Activated naive CD4-positive, alpha-beta T cell treated with anti-CD3 and anti-CD28 coated beads, Interleukin-2, amount 10 ng/mL, durations not matched to agents 7 days and 5 days (primary cell): Measurements from ENCODE around the gene EIF2B1.
"Not testable (repeated sequence)": the region's sequence is repeated elsewhere in the genome, so short reads cannot be mapped to it uniquely, and the experiment has no call there.

Source experiments
- CTCF ChIA-PET: fragments of 350-600 bp; sonication (Branson Sonifier 250); formaldehyde crosslinking; loops from one replicate; lab custom pipeline; 2021; ENCODE audit warnings: antibody characterized with exemption; lab: Charles Lee
- DNase-seq: peaks from one replicate; pipeline ENCODE4 v3.0.0-alpha.2; 2020
- H3K27ac Mint-ChIP-seq: one replicate; pipeline ENCODE4 v1.8.0; 2021; ENCODE audit warnings: mild to moderate bottlenecking, moderate library complexity, mixed read lengths
- H3K27me3 Mint-ChIP-seq: one replicate; pipeline ENCODE4 v1.8.0; 2021; ENCODE audit warnings: mild to moderate bottlenecking, mixed read lengths
- H3K36me3 Mint-ChIP-seq: one replicate; pipeline ENCODE4 v1.8.0; 2021; ENCODE audit warnings: mixed read lengths
- H3K4me1 Mint-ChIP-seq: one replicate; pipeline ENCODE4 v1.8.0; 2021; ENCODE audit warnings: mixed read lengths
- H3K4me3 Mint-ChIP-seq: one replicate; pipeline ENCODE4 v1.8.0; 2021; ENCODE audit warnings: mild to moderate bottlenecking, moderate library complexity, mixed read lengths
- H3K9me3 Mint-ChIP-seq: one replicate; pipeline ENCODE4 v1.8.0; 2021; ENCODE audit warnings: mixed read lengths

Gene EIF2B1

DNA sequence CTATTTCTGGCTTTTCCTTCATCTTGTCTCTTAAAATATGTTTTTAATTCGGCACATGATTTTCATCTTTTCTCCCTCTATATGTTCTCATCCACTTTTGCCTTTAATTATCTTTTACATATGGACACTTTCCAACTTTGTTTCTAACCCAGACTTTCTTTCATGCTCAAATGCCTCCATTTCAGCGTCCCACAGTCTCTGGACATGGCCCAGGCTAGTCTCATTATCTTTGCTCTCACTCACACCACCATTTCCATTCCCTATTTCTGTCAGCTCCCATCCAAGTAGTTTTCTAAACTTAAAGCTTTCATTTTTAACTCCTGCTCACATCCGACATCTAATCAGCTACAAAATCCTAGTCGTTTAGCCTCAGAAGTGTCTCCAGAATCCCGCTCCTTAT lies 14.9 kb upstream of the EIF2B1 start:
- H3K4me3 Mint-ChIP-seq: no peak overlapping the region
- H3K4me1 Mint-ChIP-seq: no peaks in the 10 kb centered on the region
- CTCF ChIA-PET: no interaction called here
- H3K36me3 Mint-ChIP-seq: peaks cover 27% of the 10 kb centered on the region
- H3K27ac Mint-ChIP-seq: no peak overlapping the region
- no peaks in the 10 kb centered on the region for H3K9me3 Mint-ChIP-seq
- H3K27me3 Mint-ChIP-seq: no peaks in the 10 kb centered on the region
- DNase-seq: no peak

GRCh38 chr12:123645878-123646277 lies 12.4 kb upstream of the EIF2B1 start:
- H3K4me1 Mint-ChIP-seq: no peaks in the 10 kb centered on the region
- no peaks in the 10 kb centered on the region for H3K27me3 Mint-ChIP-seq
- peaks cover 24% of the 10 kb centered on the region for H3K36me3 Mint-ChIP-seq
- no peak for DNase-seq
- CTCF ChIA-PET: no interaction called here
- H3K27ac Mint-ChIP-seq: no peak overlapping the region
- H3K9me3 Mint-ChIP-seq: no peaks in the 10 kb centered on the region
- no peak overlapping the region for H3K4me3 Mint-ChIP-seq

GRCh38 chr12:123645380-123645779 lies 11.9 kb upstream of the EIF2B1 start:
- Mint-ChIP-seq H3K9me3 (no peaks in the 10 kb centered on the region), H3K4me3 (no peak overlapping the region), H3K4me1 (no peaks in the 10 kb centered on the region), H3K27ac (no peak overlapping the region), H3K36me3 (peaks cover 21% of the 10 kb centered on the region), H3K27me3 (no peaks in the 10 kb centered on the region)
- DNase-seq: no peak
- CTCF ChIA-PET: no interaction called here

GRCh38 chr12:123643911-123644310 lies 10.4 kb upstream of the EIF2B1 start:
- Mint-ChIP-seq H3K4me1 (no peaks in the 10 kb centered on the region), H3K27ac (no peak overlapping the region), H3K36me3 (peaks cover 21% of the 10 kb centered on the region), H3K27me3 (no peaks in the 10 kb centered on the region), H3K9me3 (no peaks in the 10 kb centered on the region), H3K4me3 (no peak overlapping the region)
- DNase-seq: no peak
- CTCF ChIA-PET: no interaction called here

DNA sequence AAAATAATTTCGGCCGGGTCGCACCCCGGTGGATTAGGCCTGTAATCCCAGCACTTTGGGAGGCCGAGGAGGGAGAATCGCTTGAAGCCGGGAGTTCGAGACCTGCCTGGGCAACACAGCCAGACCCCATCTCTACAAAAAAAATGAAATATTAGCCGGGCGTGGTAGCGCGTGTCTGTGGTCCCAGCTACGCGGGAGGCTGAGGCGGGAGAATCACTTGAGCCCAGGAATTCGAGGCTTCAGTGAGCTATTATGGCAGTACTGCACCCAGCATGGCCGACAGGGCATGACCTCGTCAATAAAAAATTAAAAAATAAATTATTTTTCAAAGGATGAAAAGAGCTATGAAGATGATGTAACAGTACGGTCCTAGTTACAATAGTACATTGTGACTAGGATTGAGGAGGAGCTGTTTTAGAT lies 666 bp upstream of the EIF2B1 start:
- H3K4me3 Mint-ChIP-seq: peak overlapping the region; percentile 97
- DNase-seq: no peak
- no peaks in the 10 kb centered on the region for H3K9me3 Mint-ChIP-seq
- no peaks in the 10 kb centered on the region for H3K27me3 Mint-ChIP-seq
- CTCF ChIA-PET: no interaction called here
- peaks cover 39% of the 10 kb centered on the region for H3K4me1 Mint-ChIP-seq
- H3K36me3 Mint-ChIP-seq: peaks cover 22% of the 10 kb centered on the region
- peak overlapping the region; percentile 98 for H3K27ac Mint-ChIP-seq

DNA sequence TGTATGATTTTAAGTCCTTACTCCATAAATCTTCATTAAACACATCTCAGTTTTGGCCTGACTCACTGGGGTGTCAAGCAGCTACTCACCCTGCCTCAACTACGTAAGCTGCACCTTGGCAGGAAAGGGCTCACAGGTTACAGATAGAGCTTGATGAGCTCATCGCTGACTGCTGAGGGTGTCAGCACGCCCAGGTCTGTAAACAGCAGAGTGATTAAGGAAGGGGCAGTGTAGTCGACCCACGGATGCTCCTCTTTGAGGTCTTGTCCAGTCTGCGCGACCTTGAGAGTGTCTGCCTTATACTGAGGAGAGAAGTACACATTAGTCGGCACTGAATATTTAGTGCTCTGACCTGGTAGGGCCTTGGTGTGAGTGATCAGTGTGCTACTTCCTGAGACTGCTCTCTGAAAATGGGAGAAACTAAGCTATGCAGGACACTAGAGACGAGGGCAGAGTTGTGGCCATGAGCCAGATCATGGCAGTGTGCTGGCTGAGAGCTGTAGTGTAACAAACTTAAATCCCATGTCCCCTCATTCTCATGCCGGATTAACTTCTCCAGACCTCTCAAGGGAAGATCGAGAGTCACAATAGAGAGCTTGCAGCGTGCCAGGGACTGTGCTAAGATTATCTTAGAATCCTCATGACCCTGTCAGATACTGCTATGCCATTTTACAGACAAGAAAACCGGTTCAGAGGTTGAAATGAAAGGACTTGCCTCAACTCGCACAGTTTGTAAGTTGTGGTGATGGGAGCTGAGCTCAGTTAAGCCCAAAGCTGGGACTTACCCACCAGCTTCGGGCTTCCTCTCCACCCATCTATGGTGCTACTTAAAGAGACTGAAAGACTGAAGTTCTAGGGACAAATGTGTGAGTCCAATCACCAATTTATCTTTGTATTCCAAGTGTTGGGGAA lies 11.6 kb downstream of the EIF2B1 start:
- Mint-ChIP-seq H3K9me3 (no peaks in the 10 kb centered on the region), H3K4me1 (peaks cover 3% of the 10 kb centered on the region), H3K27ac (peak overlapping the region; percentile 69), H3K27me3 (no peaks in the 10 kb centered on the region), H3K36me3 (peaks cover 55% of the 10 kb centered on the region), H3K4me3 (no peak overlapping the region)
- CTCF ChIA-PET: interaction anchor here (0.6 kb wide), 1 partner anchor 315 kb away, joined by 4 read pairs; no protein-coding TSS in a partner anchor
- DNase-seq: no peak

DNA sequence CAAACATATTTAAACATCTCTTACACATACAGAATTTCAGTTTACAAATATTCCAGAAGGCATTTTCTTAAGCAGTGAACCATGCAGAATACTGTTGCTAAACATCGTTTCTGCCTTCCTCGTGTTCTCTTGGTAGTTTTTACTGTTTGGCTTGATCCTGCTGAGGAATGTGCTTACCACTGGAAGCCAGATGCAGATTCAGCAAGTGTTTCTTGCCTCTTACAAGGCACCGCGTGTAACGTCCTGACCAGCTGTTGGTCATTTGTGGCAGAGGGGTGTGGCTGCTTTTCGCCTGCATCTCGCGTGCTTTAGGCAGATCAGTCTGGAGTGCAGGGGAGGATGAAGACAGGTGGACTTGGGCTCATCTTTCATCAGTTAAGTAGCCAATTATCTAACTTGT lies 12.4 kb downstream of the EIF2B1 start:
- no peak for DNase-seq
- Mint-ChIP-seq H3K4me3 (no peak overlapping the region), H3K9me3 (no peaks in the 10 kb centered on the region), H3K4me1 (peaks cover 3% of the 10 kb centered on the region), H3K36me3 (peaks cover 55% of the 10 kb centered on the region), H3K27me3 (no peaks in the 10 kb centered on the region), H3K27ac (no peak overlapping the region)
- CTCF ChIA-PET: interaction anchor here (0.6 to 0.9 kb wide), 2 partner anchors 9 to 314 kb away, joined by 3 to 4 read pairs; no protein-coding TSS in a partner anchor

- Mint-ChIP-seq H3K4me3 (no peak overlapping the region), H3K9me3 (no peaks in the 10 kb centered on the region), H3K4me1 (peaks cover 3% of the 10 kb centered on the region), H3K36me3 (peaks cover 64% of the 10 kb centered on the region), H3K27me3 (no peaks in the 10 kb centered on the region), H3K27ac (no peak overlapping the region)
- no peak for DNase-seq
- CTCF ChIA-PET: no interaction called here
Observed at GRCh38 chr12:123617580-123617979, 15.9 kb downstream of the EIF2B1 start.

- CTCF ChIA-PET: no interaction called here
- H3K4me1 Mint-ChIP-seq: peaks cover 3% of the 10 kb centered on the region
Observed at GRCh38 chr12:123617144-123617543, 16.3 kb downstream of the EIF2B1 start.

DNA sequence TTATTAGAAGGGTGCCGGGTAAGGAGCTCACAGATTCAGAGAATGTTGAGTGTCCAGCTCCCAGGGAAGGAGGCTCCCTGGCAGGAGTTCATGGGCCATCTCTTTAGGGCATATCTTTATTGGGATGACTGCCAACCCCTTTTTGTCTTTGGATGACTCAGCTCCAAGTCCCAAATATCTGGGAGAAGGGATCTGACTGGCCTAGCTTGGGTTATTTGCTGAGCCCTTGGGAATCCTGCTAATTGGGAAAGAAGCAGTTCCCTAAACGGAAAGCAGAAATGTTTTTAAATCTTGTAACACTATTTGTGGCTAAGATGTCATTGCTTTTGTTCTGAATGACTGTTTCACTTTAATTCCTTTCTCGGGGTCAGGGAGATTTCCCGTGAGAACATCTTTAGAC lies 19.0 kb downstream of the EIF2B1 start:
- H3K4me3 Mint-ChIP-seq: no peak overlapping the region
- H3K4me1 Mint-ChIP-seq: peaks cover 3% of the 10 kb centered on the region
- DNase-seq: no peak
- CTCF ChIA-PET: no interaction called here
- no peaks in the 10 kb centered on the region for H3K9me3 Mint-ChIP-seq
- no peaks in the 10 kb centered on the region for H3K27me3 Mint-ChIP-seq
- peaks cover 58% of the 10 kb centered on the region for H3K36me3 Mint-ChIP-seq
- H3K27ac Mint-ChIP-seq: no peak overlapping the region

More at GRCh38 chr12:123617144-123617543, 16.3 kb downstream of the EIF2B1 start:
- peaks cover 65% of the 10 kb centered on the region for H3K36me3 Mint-ChIP-seq
- no peak for DNase-seq
- H3K4me3 Mint-ChIP-seq: no peak overlapping the region
- no peak overlapping the region for H3K27ac Mint-ChIP-seq
- H3K27me3 Mint-ChIP-seq: no peaks in the 10 kb centered on the region
- no peaks in the 10 kb centered on the region for H3K9me3 Mint-ChIP-seq

DNA sequence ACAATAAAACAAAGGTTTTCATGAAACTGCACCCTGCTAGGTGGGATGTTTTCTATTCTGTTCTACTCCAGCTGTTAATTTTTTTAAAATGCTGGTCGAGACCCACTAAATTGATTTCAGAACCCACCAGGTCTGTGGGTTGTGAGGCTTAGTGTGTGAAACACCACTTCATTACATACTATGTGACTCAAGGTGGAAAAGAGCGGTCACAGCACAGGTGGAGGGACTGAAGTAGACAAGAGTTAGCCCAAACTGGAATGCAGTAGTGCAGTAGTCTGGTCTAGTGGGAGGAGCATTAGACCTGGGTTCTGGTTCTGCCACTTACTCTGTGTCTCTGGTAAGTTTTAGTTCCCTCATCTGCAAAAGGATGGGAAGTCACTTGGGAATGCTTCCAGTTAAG lies 19.4 kb downstream of the EIF2B1 start:
- H3K27ac Mint-ChIP-seq: no peak overlapping the region

DNA sequence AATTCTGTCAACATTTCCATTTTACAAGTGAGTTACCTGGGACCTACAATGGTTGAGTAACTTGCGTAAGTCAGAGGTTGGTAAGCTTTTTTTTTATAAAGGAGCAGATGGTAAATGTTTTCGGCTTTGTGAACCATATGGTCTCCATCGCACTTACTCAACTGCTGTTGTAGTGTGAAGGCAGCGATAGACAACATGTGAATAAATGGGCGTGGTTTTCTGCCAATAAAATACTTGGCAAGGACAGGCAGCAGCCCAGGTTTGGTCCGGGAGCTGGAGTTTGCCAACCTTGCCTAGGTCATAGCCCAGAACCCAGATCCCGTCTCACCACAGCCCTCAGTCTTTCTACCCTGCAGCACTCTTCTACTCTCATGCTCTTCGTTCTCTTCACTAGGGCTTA lies 25.3 kb downstream of the EIF2B1 start:
- peaks cover 54% of the 10 kb centered on the region for H3K36me3 Mint-ChIP-seq
- no peak overlapping the region for H3K4me3 Mint-ChIP-seq
- no peaks in the 10 kb centered on the region for H3K27me3 Mint-ChIP-seq
- peaks cover 17% of the 10 kb centered on the region for H3K4me1 Mint-ChIP-seq
- CTCF ChIA-PET: no interaction called here
- no peak for DNase-seq
- H3K9me3 Mint-ChIP-seq: no peaks in the 10 kb centered on the region
- no peak overlapping the region for H3K27ac Mint-ChIP-seq

More for the DNA sequence above, 19.4 kb downstream of the EIF2B1 start:
- H3K4me1 Mint-ChIP-seq: peaks cover 3% of the 10 kb centered on the region
- DNase-seq: no peak
- H3K27me3 Mint-ChIP-seq: no peaks in the 10 kb centered on the region
- H3K9me3 Mint-ChIP-seq: no peaks in the 10 kb centered on the region
- H3K4me3 Mint-ChIP-seq: no peak overlapping the region
- CTCF ChIA-PET: no interaction called here
- H3K36me3 Mint-ChIP-seq: peaks cover 57% of the 10 kb centered on the region

DNA sequence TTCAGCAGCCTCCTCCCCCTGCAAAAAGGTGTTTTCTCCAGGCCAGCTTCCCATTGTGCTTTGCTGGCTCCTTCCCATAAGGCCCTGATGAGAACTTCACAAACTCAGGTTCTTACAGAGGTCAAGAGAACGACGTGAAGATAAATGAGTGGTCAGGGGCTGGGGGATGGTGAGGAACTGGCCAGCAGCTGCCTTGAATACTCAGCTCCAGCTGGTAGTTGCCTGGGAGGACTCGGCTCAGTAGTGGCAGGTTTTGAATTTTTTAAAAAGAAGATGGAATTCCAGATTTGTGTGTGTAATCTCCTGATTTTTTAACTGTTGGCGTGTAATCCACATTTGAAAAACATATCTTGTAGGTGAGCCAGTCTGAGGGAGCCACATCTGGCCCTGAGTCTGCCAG lies 25.7 kb downstream of the EIF2B1 start:
- no peak for DNase-seq
- H3K4me3 Mint-ChIP-seq: no peak overlapping the region
- no peaks in the 10 kb centered on the region for H3K9me3 Mint-ChIP-seq
- peaks cover 21% of the 10 kb centered on the region for H3K4me1 Mint-ChIP-seq
- no peak overlapping the region for H3K27ac Mint-ChIP-seq
- H3K36me3 Mint-ChIP-seq: peaks cover 55% of the 10 kb centered on the region
- H3K27me3 Mint-ChIP-seq: no peaks in the 10 kb centered on the region
- CTCF ChIA-PET: no interaction called here

DNA sequence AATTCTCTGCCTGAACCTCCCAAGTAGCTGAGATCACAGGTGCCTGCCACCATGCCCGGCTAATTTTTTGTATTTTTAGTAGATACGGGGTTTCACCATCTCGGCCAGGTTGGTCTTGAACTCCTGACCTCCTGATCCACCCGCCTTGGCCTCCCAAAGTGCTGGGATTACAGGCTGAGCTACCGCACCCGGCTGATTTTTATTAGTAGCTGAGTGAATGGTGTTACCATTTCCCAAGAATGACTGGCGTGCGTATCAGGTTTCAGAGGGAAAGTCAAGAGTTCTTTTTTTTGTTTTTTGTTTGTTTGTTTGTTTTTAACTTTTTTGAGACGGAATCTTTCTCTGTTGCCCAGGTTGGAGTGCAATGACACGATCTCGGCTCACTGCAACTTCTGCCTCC lies 30.0 kb downstream of the EIF2B1 start:
- Mint-ChIP-seq H3K4me1 (peaks cover 46% of the 10 kb centered on the region), H3K36me3 (peaks cover 47% of the 10 kb centered on the region), H3K4me3 (peak overlapping the region; percentile 41)
- H3K27me3 Mint-ChIP-seq, H3K27ac Mint-ChIP-seq, CTCF ChIA-PET, H3K9me3 Mint-ChIP-seq, DNase-seq: not testable (repeated sequence)

- Mint-ChIP-seq H3K36me3 (peaks cover 42% of the 10 kb centered on the region), H3K4me1 (peaks cover 46% of the 10 kb centered on the region), H3K27me3 (no peaks in the 10 kb centered on the region), H3K27ac (peak overlapping the region; percentile 91), H3K9me3 (no peaks in the 10 kb centered on the region), H3K4me3 (peak overlapping the region; percentile 80)
- CTCF ChIA-PET: interaction anchor here (0.9 to 1.3 kb wide), 3 partner anchors 16 to 334 kb away, joined by 3 to 4 read pairs (median 4); no protein-coding TSS in a partner anchor
- peak; percentile 28 for DNase-seq
Observed at GRCh38 chr12:123602651-123603195, 30.8 kb downstream of the EIF2B1 start.
